GM12878 (cell line): ENCODE results near the gene FABP1. TPM values are rescaled to one million over a fixed set of nuclear protein-coding genes. Genes with fewer than 3 reads are reported as not detected.

Experiments used
- ATAC-seq: fragments of 200-7000 bp; cut with Tn5 transposase; 3 replicates; pipeline ENCODE4 v1.9.1; 2020; ENCODE audit warnings: mild to moderate bottlenecking, moderate library complexity
- BruUV-seq: library from RNA; stranded (reverse); fragments of 400-500 nt; replicated peaks from 2 replicates; lab custom pipeline; 2021; lab: Mats Ljungman, UMichigan
- CTCF ChIA-PET: fragments of 300-600 bp; sonication (Branson Sonifier 250); formaldehyde crosslinking; extraction: SDS; loops from one replicate; lab custom pipeline; 2021; ENCODE audit warnings: inconsistent platforms; lab: Yijun Ruan, JAX
- POLR2A ChIA-PET: fragments of 350-600 bp; formaldehyde crosslinking; extraction: SDS; loops from one replicate; lab custom pipeline; 2021; ENCODE audit warnings: inconsistent platforms; lab: Charles Lee
- RAD21 ChIA-PET: fragments of 300-600 bp; sonication (Branson Sonifier 250); formaldehyde crosslinking; loops from one replicate; lab custom pipeline; 2023; ENCODE audit warnings: antibody characterized with exemption; ENCODE audit not compliant: unreplicated experiment; lab: Charles Lee
- SMC1A ChIA-PET: fragments of 300-600 bp; sonication (Branson Sonifier 250); formaldehyde crosslinking; loops from one replicate; lab custom pipeline; 2023; ENCODE audit not compliant: unreplicated experiment, uncharacterized antibody; lab: Charles Lee
- DNase-seq: peaks from one replicate; pipeline ENCODE4 v3.0.0-alpha.2; 2011; ENCODE audit warnings: low read depth, low spot score
- FAIRE-seq: peaks from 3 replicates; lab custom pipeline; 2011; peaks lifted over from hg19 to GRCh38; lab: Jason Lieb, UNC
- H2AFZ ChIP-seq: 2 replicates; pipeline ENCODE4 v1.6.0; 2011; ENCODE audit warnings: low read depth, low read length, control low read depth; ENCODE audit not compliant: control insufficient read depth
- H3K27ac ChIP-seq: 2 replicates; pipeline ENCODE4 v1.5.1; 2011; ENCODE audit warnings: control low read depth; ENCODE audit not compliant: control insufficient read depth, insufficient read depth
- H3K27me3 ChIP-seq, 2 experiments: replicated peaks in 1 of 2; 2 replicates each; pipeline versions ENCODE4 v1.6.0 to v1.6.1; 2011; ENCODE audit warnings: low read length in 1 of 2; ENCODE audit not compliant: control insufficient read depth in 2 of 2, insufficient read depth in 2 of 2
- H3K36me3 ChIP-seq, 2 experiments: 2 replicates each; pipeline ENCODE4 v1.5.1; 2011; ENCODE audit warnings: low read length in 1 of 2; ENCODE audit not compliant: control insufficient read depth in 2 of 2, insufficient read depth in 2 of 2
- H3K4me1 ChIP-seq: 2 replicates; pipeline ENCODE4 v1.6.1; 2011; ENCODE audit warnings: mild to moderate bottlenecking, low read length, moderate library complexity, mixed read lengths; ENCODE audit not compliant: control insufficient read depth, insufficient read depth
- H3K4me2 ChIP-seq: 2 replicates; pipeline ENCODE4 v1.6.0; 2011; ENCODE audit warnings: control low read depth; ENCODE audit not compliant: control insufficient read depth, insufficient read depth
- H3K4me3 ChIP-seq: fragments of 200-600 bp; sonication (generic); 2 replicates; pipeline ENCODE4 v1.5.1; 2016
- H3K79me2 ChIP-seq: 2 replicates; pipeline ENCODE4 v1.6.0; 2011; ENCODE audit warnings: low read length; ENCODE audit not compliant: control insufficient read depth, insufficient read depth
- H3K9ac ChIP-seq: 2 replicates; pipeline ENCODE4 v1.8.0; 2011; ENCODE audit warnings: low read length, control low read depth, mixed read lengths; ENCODE audit not compliant: control insufficient read depth, insufficient read depth
- H3K9me3 ChIP-seq: replicated peaks from 3 replicates; pipeline ENCODE4 v1.5.1; 2011; ENCODE audit warnings: mild to moderate bottlenecking, low read length; ENCODE audit not compliant: control insufficient read depth, insufficient read depth
- H4K20me1 ChIP-seq: 2 replicates; pipeline ENCODE4 v1.6.0; 2011; ENCODE audit not compliant: control insufficient read depth, insufficient read depth
- BCLAF1 ChIP-seq: fragments of 450-650 bp; IDR thresholded peaks from 2 replicates; pipeline ENCODE4 v1.6.1; 2017; ENCODE audit warnings: antibody characterized with exemption, mild to moderate bottlenecking, moderate library complexity
- CHD4 ChIP-seq: fragments of 200-600 bp; sonication (generic); IDR thresholded peaks from 2 replicates; pipeline ENCODE4 v1.6.1; 2016; ENCODE audit warnings: mild to moderate bottlenecking
- CREB1 ChIP-seq: IDR thresholded peaks from 2 replicates; pipeline ENCODE4 v1.6.1; 2012; ENCODE audit warnings: low read depth, mild to moderate bottlenecking, inconsistent platforms
- CTCF ChIP-seq, 3 experiments: IDR thresholded peaks in 2 of 3; conservative IDR thresholded peaks in 1 of 3; 2 replicates each; pipeline ENCODE4 v1.5.1; 2011; ENCODE audit warnings: low read depth in 3 of 3, low read length in 3 of 3, mild to moderate bottlenecking in 3 of 3, control low read depth in 2 of 3, moderate library complexity in 2 of 3, inconsistent platforms in 1 of 3, mixed read lengths in 1 of 3; ENCODE audit not compliant: control insufficient read depth in 2 of 3, insufficient read depth in 1 of 3; ENCODE audit errors: extremely low read depth in 1 of 3
- IKZF1 ChIP-seq: fragments of 450-650 bp; conservative IDR thresholded peaks from 2 replicates; pipeline ENCODE4 v1.6.1; 2017; ENCODE audit warnings: antibody characterized with exemption, mild to moderate bottlenecking
- MTA2 ChIP-seq: fragments of 450-650 bp; IDR thresholded peaks from 2 replicates; pipeline ENCODE4 v1.6.1; 2016; ENCODE audit warnings: low read depth, mild to moderate bottlenecking, moderate library complexity
- NFYB ChIP-seq: IDR thresholded peaks from 2 replicates; pipeline ENCODE4 v1.6.1; 2011; ENCODE audit warnings: low read depth, mild to moderate bottlenecking, low read length, improper control_type of control experiment, moderate library complexity; ENCODE audit not compliant: insufficient read depth
- PAX8 ChIP-seq: fragments of 450-650 bp; IDR thresholded peaks from 2 replicates; pipeline ENCODE4 v1.6.1; 2017; ENCODE audit warnings: mild to moderate bottlenecking, moderate library complexity
- POLR2AphosphoS2 ChIP-seq: IDR thresholded peaks from 2 replicates; pipeline ENCODE4 v1.6.1; 2011; ENCODE audit warnings: low read depth, mild to moderate bottlenecking, low read length, improper control_type of control experiment, moderate library complexity
- RCOR1 ChIP-seq: conservative IDR thresholded peaks from 2 replicates; pipeline ENCODE4 v1.6.1; 2012; ENCODE audit warnings: low read depth, low read length, improper control_type of control experiment
- RELA ChIP-seq: fragments of 450-650 bp; IDR thresholded peaks from 2 replicates; pipeline ENCODE4 v1.8.0; 2014; ENCODE audit warnings: borderline replicate concordance; ENCODE audit not compliant: partially characterized antibody
- SMAD1 ChIP-seq: fragments of 450-650 bp; IDR thresholded peaks from 2 replicates; pipeline ENCODE4 v1.6.1; 2018; ENCODE audit warnings: mild to moderate bottlenecking, low read depth; ENCODE audit not compliant: partially characterized antibody
- ZBTB33 ChIP-seq: fragments of 450-650 bp; IDR thresholded peaks from 2 replicates; pipeline ENCODE4 v1.6.1; 2017; ENCODE audit warnings: mild to moderate bottlenecking
- ZNF24 ChIP-seq: fragments of 450-650 bp; IDR thresholded peaks from 2 replicates; pipeline ENCODE4 v1.6.1; 2017; ENCODE audit warnings: antibody characterized with exemption, mild to moderate bottlenecking
- in situ Hi-C: fragments of 300-500 bp; cut with MboI; formaldehyde crosslinking; loops from 9 replicates; pipeline ENCODE4 v1.14.3; 2018; ENCODE audit warnings: mixed read lengths
- intact Hi-C: fragments of 100-400 bp; cut with micrococcal nuclease; formaldehyde crosslinking; loops from one replicate; pipeline ENCODE4 v1.14.2; 2022; ENCODE audit not compliant: unreplicated experiment
- polyA plus RNA-seq, 11 experiments: library from polyadenylated mRNA; depleted of rRNA in 4 of 11; unstranded in 6 of 11; stranded (reverse) in 5 of 11; fragments of >200 nt; fragmentation: Nextera tagmentation in 4 of 11; fragmentation: Illumina TruSeq in 1 of 11; extraction: Ambion mirVana in 4 of 11; extraction: Trizol in 1 of 11; gene quantifications; 1 replicate in 1 of 11; 2 replicates in 10 of 11; pipeline versions ENCODE4 v1.2.1 to v1.2.3, GENCODE V29; 2011 to 2016; ENCODE audit warnings: inconsistent platforms in 2 of 11, missing spikeins in 2 of 11, low read depth in 1 of 11
- total RNA-seq, 4 experiments: library from RNA; depleted of rRNA in 3 of 4; stranded (reverse); fragments of >200 nt in 3 of 4; fragmentation: Illumina TruSeq in 1 of 4; extraction: Trizol in 1 of 4; gene quantifications; 2 replicates each; pipeline versions ENCODE4 v1.2.1 to v1.2.3, GENCODE V29; 2013 to 2021

The FABP1 gene
- total and polyA plus RNA-seq, 10 of the 15 experiments (the other 5 are each of a cell fraction or from before 2014, with no cell fraction given) = not detected

- Histone ChIP-seq H3K27ac (no peak overlapping the region), H3K4me1 (no peaks in the 10 kb centered on the region), H3K9ac (no peak overlapping the region), H3K9me3 (no peaks in the 10 kb centered on the region), H2AFZ (no peak overlapping the region), H3K4me3 (no peak overlapping the region), H3K4me2 (no peak overlapping the region), H3K79me2 (no peaks in the 10 kb centered on the region), H3K36me3 (no peaks in the 10 kb centered on the region), H3K27me3 (0 out of 4 replicates have a peak, but pooled peaks cover 0 to 2% of the 10 kb centered on the region in 2 experiments), H4K20me1 (no peaks in the 10 kb centered on the region)
- BruUV-seq = no TSS peak
- CTCF ChIA-PET = interaction anchor here (1.0 to 1.3 kb wide), 2 partner anchors 12 to 86 kb away, joined by 4 to 6 read pairs; no protein-coding TSS in a partner anchor
- POLR2A ChIA-PET = no interaction called here
- ATAC-seq = no peak
- RAD21 ChIA-PET = no interaction called here
- DNase-seq = no peak
- in situ Hi-C loops = no loop called here
- intact Hi-C loops = loop anchor here (5.0 kb wide), 1 partner anchor 64 kb away; no protein-coding TSS in a partner anchor
- no peak for FAIRE-seq
- SMC1A ChIA-PET = interaction anchor here (1.4 kb wide), 1 partner anchor 12 kb away, joined by 3 read pairs; no protein-coding TSS in a partner anchor
- TF ChIP-seq CREB1 = no peak
- no peak for TF ChIP-seq CHD4
- no peak for TF ChIP-seq BCLAF1
- TF ChIP-seq RELA = no peak
- no peak for TF ChIP-seq NFYB
- no peak for TF ChIP-seq IKZF1
- TF ChIP-seq POLR2AphosphoS2 = no peak
- no peak for TF ChIP-seq MTA2
- no peak for TF ChIP-seq ZBTB33
- TF ChIP-seq RCOR1 = no peak
- no peak for TF ChIP-seq ZNF24
- TF ChIP-seq CTCF (IDR thresholded peaks at IDR 0.05 in 2 of 3, conservative IDR thresholded peaks at IDR 0.05 in 1 of 3; ENCODE audit: control insufficient read depth in 2 of 3, extremely low read depth in 1 of 3, insufficient read depth in 1 of 3, low read depth in 3 of 3, low read length in 3 of 3) = no peak
- no peak for TF ChIP-seq PAX8
- TF ChIP-seq SMAD1 = no peak
Measured at GRCh38 chr2:88146590-88146989, 18.7 kb upstream of the FABP1 start.
